H1 (cell line): ENCODE data around the gene GPD1L. TPM values are rescaled to one million over a fixed set of nuclear protein-coding genes. Genes with fewer than 3 reads are reported as not detected.

Source experiments
- ASH2L ChIP-seq: fragments of 200-600, 300-600 bp; sonication (generic); IDR thresholded peaks from one replicate; pipeline ENCODE4 v1.7.1; 2017; ENCODE audit warnings: low read length
- CBX8 ChIP-seq: fragments of 300-800, 300-1000 bp; sonication (generic); IDR thresholded peaks from 2 replicates; pipeline ENCODE4 v1.7.1; 2016; ENCODE audit warnings: low read depth, low read length, borderline replicate concordance
- CHD1 ChIP-seq: IDR thresholded peaks from 2 replicates; pipeline ENCODE4 v1.6.1; 2012; ENCODE audit warnings: low read depth, low read length, improper control_type of control experiment
- HDAC6 ChIP-seq: IDR thresholded peaks from one replicate; pipeline ENCODE4 v1.7.1; 2012; ENCODE audit warnings: low read depth, mild to moderate bottlenecking, inconsistent platforms, low read length, moderate library complexity
- KDM1A ChIP-seq: fragments of 200-600, 300-600 bp; sonication (generic); IDR thresholded peaks from 2 replicates; pipeline ENCODE4 v1.7.1; 2016; ENCODE audit warnings: mild to moderate bottlenecking, low read length, borderline replicate concordance
- NANOG ChIP-seq: IDR thresholded peaks from 2 replicates; pipeline ENCODE4 v1.6.1; 2011; ENCODE audit warnings: low read length, low read depth, mild to moderate bottlenecking, inconsistent platforms; ENCODE audit not compliant: insufficient read depth, poor library complexity, severe bottlenecking
- polyA plus RNA-seq, 7 experiments: library from polyadenylated mRNA; depleted of rRNA in 3 of 7; stranded (reverse) in 5 of 7; unstranded in 2 of 7; fragments of >200 nt in 5 of 7; fragments of 200-250 nt in 2 of 7; gene quantifications; 1 replicate in 5 of 7; 2 replicates in 1 of 7; 4 replicates in 1 of 7; pipeline versions ENCODE4 v1.2.1 to v1.2.3, GENCODE V29; 2011 to 2013; ENCODE audit warnings: missing spikeins in 2 of 7, mixed read lengths in 2 of 7
- total RNA-seq: library from RNA; stranded (reverse); fragmentation: NEBNext Ultra II Directional; extraction: Animal tissue kit (Norgen Biotek cat#: 25700); gene quantifications from 2 replicates; pipeline ENCODE4 v1.2.1, GENCODE V29; 2021

Gene GPD1L
- total and polyA plus RNA-seq, 2 of the 8 experiments (the other 6 are each of a cell fraction or from before 2014, with no cell fraction given), result 2.4 to 8.4 TPM

- TF ChIP-seq HDAC6 (no peak), KDM1A (no peak), ASH2L (no peak), CHD1 (no peak), NANOG (no peak), CBX8 (no peak)
- TF ChIP-seq, all 59 proteins: peak for 0
Measured at GRCh38 chr3:32200490-32200889, 94.1 kb downstream of the GPD1L start (continued).
